DOHH2 (cell line): ENCODE data around the gene SIVA1.

Source experiments
- H3F3A ChIP-seq: fragments of 200-600 bp; sonication (generic), shearing (Covaris generic); 2 replicates; pipeline ENCODE4 v1.6.0; 2016; ENCODE audit warnings: antibody characterized with exemption, mild to moderate bottlenecking; ENCODE audit not compliant: control insufficient read depth, insufficient read depth
- H3K27ac ChIP-seq: fragments of 200-600 bp; sonication (generic); 2 replicates; pipeline ENCODE4 v1.5.1; 2014; ENCODE audit warnings: low read depth, mild to moderate bottlenecking, low read length, moderate library complexity
- H3K27me3 ChIP-seq: fragments of 200-600 bp; sonication (generic); 2 replicates; pipeline ENCODE4 v1.6.1; 2014; ENCODE audit warnings: mild to moderate bottlenecking, low read length, mixed read lengths; ENCODE audit not compliant: control insufficient read depth
- H3K36me3 ChIP-seq: fragments of 200-600 bp; sonication (generic); 2 replicates; pipeline ENCODE4 v1.6.1; 2014; ENCODE audit warnings: mild to moderate bottlenecking, low read length, moderate library complexity, mixed read lengths; ENCODE audit not compliant: control insufficient read depth
- H3K4me1 ChIP-seq: fragments of 200-600 bp; sonication (generic); 2 replicates; pipeline ENCODE4 v1.6.1; 2014; ENCODE audit warnings: mild to moderate bottlenecking, low read length, mixed read lengths; ENCODE audit not compliant: control insufficient read depth
- H3K4me2 ChIP-seq: fragments of 200-600 bp; sonication (generic); 2 replicates; pipeline ENCODE4 v1.6.0; 2014; ENCODE audit warnings: mild to moderate bottlenecking, low read length, moderate library complexity
- H3K4me3 ChIP-seq: fragments of 200-600 bp; sonication (generic); 2 replicates; pipeline ENCODE4 v1.5.1; 2014; ENCODE audit warnings: mild to moderate bottlenecking, low read length, mixed read lengths
- H3K79me2 ChIP-seq: fragments of 200-600 bp; sonication (generic); 2 replicates; pipeline ENCODE4 v1.6.1; 2014; ENCODE audit warnings: mild to moderate bottlenecking, low read length, mixed read lengths; ENCODE audit not compliant: control insufficient read depth
- H3K9me2 ChIP-seq: fragments of 200-600 bp; sonication (generic); replicated peaks from 2 replicates; pipeline ENCODE4 v1.6.1; 2014; ENCODE audit warnings: mild to moderate bottlenecking, low read length, mixed read lengths; ENCODE audit not compliant: control insufficient read depth
- H3K9me3 ChIP-seq: fragments of 200-600 bp; sonication (generic); 2 replicates; pipeline ENCODE4 v1.6.1; 2014; ENCODE audit warnings: antibody characterized with exemption, low read length, mixed read lengths; ENCODE audit not compliant: control insufficient read depth, insufficient read depth
- H4K20me1 ChIP-seq: fragments of 200-600 bp; sonication (generic); 2 replicates; pipeline ENCODE4 v1.6.0; 2014; ENCODE audit warnings: low read depth, mild to moderate bottlenecking, antibody characterized with exemption, low read length, moderate library complexity; ENCODE audit not compliant: control insufficient read depth, insufficient read depth
- CTCF ChIP-seq: fragments of 200-600 bp; sonication (generic); IDR thresholded peaks from one replicate; pipeline ENCODE4 v1.5.1; 2014; ENCODE audit warnings: antibody characterized with exemption, mild to moderate bottlenecking, low read depth, low read length; ENCODE audit not compliant: poor library complexity, severe bottlenecking
- EZH2phosphoT487 ChIP-seq: fragments of 200-600 bp; sonication (generic); IDR thresholded peaks from 2 replicates; pipeline ENCODE4 v1.6.1; 2017; ENCODE audit warnings: borderline replicate concordance, mild to moderate bottlenecking, antibody characterized with exemption, low read length, moderate library complexity, mixed read lengths

SIVA1 gene

DNA sequence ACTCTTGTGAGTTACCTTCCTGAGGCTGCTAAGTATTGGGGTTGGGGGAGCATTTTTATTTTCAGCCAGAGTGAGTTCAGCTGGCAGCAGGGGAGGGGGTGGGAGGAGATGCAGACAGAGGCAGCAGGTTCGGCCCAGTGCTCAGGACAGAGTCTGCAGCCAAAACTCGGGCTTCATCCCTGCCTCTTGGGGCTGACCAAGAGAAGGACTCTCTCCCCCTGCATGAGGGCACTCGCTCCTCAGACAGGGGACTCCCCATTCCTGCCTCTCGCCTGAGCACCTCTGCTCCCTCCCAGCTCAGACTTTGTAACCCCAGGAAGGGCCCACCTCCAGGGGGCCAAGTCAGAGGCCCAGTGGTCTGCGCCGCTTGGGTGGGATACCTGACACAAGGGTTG, 43.7 kb downstream of the SIVA1 start:
- Histone ChIP-seq H3K4me2 (no peak overlapping the region), H3K4me1 (peaks cover 30% of the 10 kb centered on the region)

GRCh38 chr14:104797115-104798044, 44.4 kb downstream of the SIVA1 start:
- Histone ChIP-seq H3K27ac (no peak overlapping the region), H3K4me3 (no peak overlapping the region), H3K9me2 (no peaks in the 10 kb centered on the region), H3K9me3 (no peaks in the 10 kb centered on the region), H4K20me1 (peaks cover 14% of the 10 kb centered on the region), H3K4me2 (no peak overlapping the region), H3K27me3 (peaks cover 60% of the 10 kb centered on the region), H3K79me2 (peaks cover 27% of the 10 kb centered on the region), H3F3A (peaks cover 12% of the 10 kb centered on the region), H3K36me3 (peaks cover 6% of the 10 kb centered on the region; the same call in 1 of the 2 replicates), H3K4me1 (peaks cover 33% of the 10 kb centered on the region)
- TF ChIP-seq CTCF (no peak), EZH2phosphoT487 (no peak)

More for the DNA sequence above, 43.7 kb downstream of the SIVA1 start:
- Histone ChIP-seq H3K9me3 (no peaks in the 10 kb centered on the region), H3K4me3 (no peak overlapping the region), H3F3A (peaks cover 12% of the 10 kb centered on the region), H3K9me2 (no peaks in the 10 kb centered on the region), H3K36me3 (peaks cover 11% of the 10 kb centered on the region), H4K20me1 (peaks cover 14% of the 10 kb centered on the region), H3K27me3 (peaks cover 54% of the 10 kb centered on the region), H3K79me2 (peaks cover 33% of the 10 kb centered on the region), H3K27ac (no peak overlapping the region)
- TF ChIP-seq EZH2phosphoT487, result no peak
- no peak for TF ChIP-seq CTCF

GRCh38 chr14:104798300-104799243, 45.6 kb downstream of the SIVA1 start:
- peaks cover 63% of the 10 kb centered on the region for H3K27me3 ChIP-seq
- H3K79me2 ChIP-seq, result peaks cover 15% of the 10 kb centered on the region
- peaks cover 33% of the 10 kb centered on the region for H3K4me1 ChIP-seq
- no peaks in the 10 kb centered on the region for H3K9me2 ChIP-seq
- no peak overlapping the region for H3K4me3 ChIP-seq
- no peaks in the 10 kb centered on the region for H3K9me3 ChIP-seq
- peaks cover 12% of the 10 kb centered on the region for H3F3A ChIP-seq
- H4K20me1 ChIP-seq, result peaks cover 12% of the 10 kb centered on the region
- H3K4me2 ChIP-seq, result no peak overlapping the region
- H3K27ac ChIP-seq, result no peak overlapping the region
- no peak for TF ChIP-seq EZH2phosphoT487
- H3K36me3 ChIP-seq, result peaks cover 2% of the 10 kb centered on the region; the same call in 1 of the 2 replicates
